Mucosa of descending colon (tissue), 3 donors: Measurements from ENCODE around the gene SRPK2. TPM values are rescaled to one million over a fixed set of nuclear protein-coding genes. Genes with fewer than 3 reads are reported as not detected.
"Not testable (repeated sequence)": the region's sequence is repeated elsewhere in the genome, so short reads cannot be mapped to it uniquely, and the experiment has no call there.

ENCODE experiments used
- ATAC-seq: fragments of 200-7000 bp; cut with Tn5 transposase; one replicate; pipeline ENCODE4 v1.9.1; 2020; ENCODE audit warnings: mild to moderate bottlenecking, moderate library complexity
- DNase-seq, 3 donors: peaks; one replicate each; pipeline ENCODE4 v3.0.0-alpha.2; 2020
- H3K36me3 ChIP-seq: fragments of 200-600 bp; one replicate; pipeline ENCODE4 v1.8.0; 2021; ENCODE audit warnings: low read depth, mild to moderate bottlenecking
- H3K4me1 ChIP-seq: fragments of 200-600 bp; one replicate; pipeline ENCODE4 v1.8.0; 2021; ENCODE audit warnings: low read depth, mild to moderate bottlenecking
- H3K4me3 ChIP-seq: fragments of 200-600 bp; one replicate; pipeline ENCODE4 v1.8.0; 2021; ENCODE audit warnings: mild to moderate bottlenecking
- H3K9me3 ChIP-seq: fragments of 200-600 bp; one replicate; pipeline ENCODE4 v1.8.0; 2021; ENCODE audit warnings: mild to moderate bottlenecking
- CTCF ChIP-seq: fragments of 200-600 bp; IDR thresholded peaks from one replicate; pipeline ENCODE4 v1.8.0; 2022; ENCODE audit warnings: antibody characterized with exemption, mild to moderate bottlenecking
- intact Hi-C, 2 donors: fragments of 100-400 bp; cut with DNase I in 1 of 2; cut with micrococcal nuclease in 1 of 2; formaldehyde crosslinking; loops; one replicate each; pipeline versions ENCODE4 v1.11.0 to v1.11.1; 2022; cut with DNase I, micrococcal nuclease
- total RNA-seq, 3 donors: library from RNA; stranded (reverse); fragmentation: NEBNext Ultra II Directional in 2 of 3; extraction: Animal tissue kit (Norgen Biotek cat#: 25700) in 2 of 3; gene quantifications; one replicate each; pipeline versions ENCODE4 v1.2.1 to v1.2.4, GENCODE V29; 2021 to 2023
- donor health status: DM: no; HTN: no; CAD: no; lungs with moderate emphysema.
- donor health status: DM: no; HTN: no; CAD: no.
- donor health status: DM: no; HTN: yes; CAD: no.

SRPK2 gene
- total RNA-seq, 3 donors from 2014 or later, result 25.7 to 59.2 (median 31.6) TPM

- no peak for DNase-seq
- no peak for TF ChIP-seq CTCF
- Histone ChIP-seq H3K4me3 (no peak overlapping the region), H3K36me3 (no peaks in the 10 kb centered on the region), H3K4me1 (no peaks in the 10 kb centered on the region), H3K9me3 (no peaks in the 10 kb centered on the region)
- no peak for ATAC-seq
- intact Hi-C loops, result no loop called here
Measured at GRCh38 chr7:105325216-105325904, 63.4 kb downstream of the SRPK2 start.

GRCh38 chr7:105324606-105325005, 64.1 kb downstream of the SRPK2 start:
- H3K4me3 ChIP-seq, H3K9me3 ChIP-seq, ATAC-seq, H3K4me1 ChIP-seq, H3K36me3 ChIP-seq, DNase-seq, intact Hi-C loops: not testable (repeated sequence)

GRCh38 chr7:105323366-105323765, 65.4 kb downstream of the SRPK2 start:
- Histone ChIP-seq H3K4me3 (no peak overlapping the region), H3K36me3 (no peaks in the 10 kb centered on the region), H3K4me1 (no peaks in the 10 kb centered on the region), H3K9me3 (no peaks in the 10 kb centered on the region)
- DNase-seq (no peak), ATAC-seq (no peak)
- no peak for TF ChIP-seq CTCF
- intact Hi-C loops, result no loop called here

- intact Hi-C loops, result no loop called here
- DNase-seq (no peak), ATAC-seq (no peak)
- no peak overlapping the region for H3K4me3 ChIP-seq
- no peak for TF ChIP-seq CTCF
- no peaks in the 10 kb centered on the region for H3K4me1 ChIP-seq
- no peaks in the 10 kb centered on the region for H3K36me3 ChIP-seq
- no peaks in the 10 kb centered on the region for H3K9me3 ChIP-seq
Measured at GRCh38 chr7:105322655-105323277, 66.0 kb downstream of the SRPK2 start.

- ATAC-seq, result no peak
- H3K9me3 ChIP-seq, result no peaks in the 10 kb centered on the region
- H3K4me1 ChIP-seq, result no peaks in the 10 kb centered on the region
- intact Hi-C loops, result no loop called here
- TF ChIP-seq CTCF, result no peak
- H3K4me3 ChIP-seq, result no peak overlapping the region
- no peak for DNase-seq
- H3K36me3 ChIP-seq, result no peaks in the 10 kb centered on the region
Measured at GRCh38 chr7:105321754-105322455, 66.8 kb downstream of the SRPK2 start.

GRCh38 chr7:105320896-105321295, 67.8 kb downstream of the SRPK2 start:
- Histone ChIP-seq H3K9me3 (no peaks in the 10 kb centered on the region), H3K4me1 (no peaks in the 10 kb centered on the region), H3K4me3 (no peak overlapping the region), H3K36me3 (no peaks in the 10 kb centered on the region)
- no peak for TF ChIP-seq CTCF
- ATAC-seq (no peak), DNase-seq (no peak)
- intact Hi-C loops, result no loop called here
